IMR-90 (cell line): ENCODE measurements around the gene TUBGCP3. TPM values are rescaled to one million over a fixed set of nuclear protein-coding genes. Genes with fewer than 3 reads are reported as not detected.
"Not testable (repeated sequence)": the region's sequence is repeated elsewhere in the genome, so short reads cannot be mapped to it uniquely, and the experiment has no call there.

Source experiments
- ATAC-seq: fragments of 200-7000 bp; cut with Tn5 transposase; 2 replicates; pipeline ENCODE4 v1.9.1; 2020; ENCODE audit warnings: low read depth, mild to moderate bottlenecking, moderate library complexity
- BruUV-seq: library from RNA; stranded (reverse); fragments of 400-500 nt; replicated peaks from 2 replicates; lab custom pipeline; 2021; lab: Mats Ljungman, UMichigan
- CTCF ChIA-PET: fragments of 300-600 bp; formaldehyde crosslinking; extraction: SDS; loops from one replicate; lab custom pipeline; 2021; ENCODE audit warnings: antibody characterized with exemption; lab: Yijun Ruan, JAX
- POLR2A ChIA-PET: fragments of 300-600 bp; sonication (Branson Sonifier 250); formaldehyde crosslinking; loops from one replicate; lab custom pipeline; 2022; ENCODE audit warnings: antibody characterized with exemption; ENCODE audit not compliant: unreplicated experiment; lab: Charles Lee
- DNase-seq: peaks from one replicate; pipeline ENCODE4 v3.0.0; 2013
- H2AFZ ChIP-seq: replicated peaks from 2 replicates; pipeline ENCODE3; 2013; ENCODE audit warnings: low read length, mild to moderate bottlenecking; ENCODE audit not compliant: poor library complexity
- H2AK5ac ChIP-seq: 2 replicates; pipeline ENCODE4 v1.6.1; 2013; ENCODE audit warnings: low read depth, low read length, inconsistent platforms
- H2AK9ac ChIP-seq: replicated peaks from 2 replicates; pipeline ENCODE3; 2013; ENCODE audit warnings: mild to moderate bottlenecking, low read depth, low read length, moderate library complexity; ENCODE audit not compliant: poor library complexity
- H2BK120ac ChIP-seq: 2 replicates; pipeline ENCODE4 v1.6.1; 2013; ENCODE audit warnings: low read depth, low read length, inconsistent platforms
- H2BK15ac ChIP-seq: 3 replicates; pipeline ENCODE4 v1.6.1; 2013; ENCODE audit warnings: low read depth, low read length, inconsistent platforms
- H2BK20ac ChIP-seq: 2 replicates; pipeline ENCODE4 v1.6.1; 2013; ENCODE audit warnings: low read depth, mild to moderate bottlenecking, inconsistent platforms, low read length, moderate library complexity
- H2BK5ac ChIP-seq: 2 replicates; pipeline ENCODE4 v1.6.1; 2013; ENCODE audit warnings: mild to moderate bottlenecking, low read depth, low read length, inconsistent platforms; ENCODE audit not compliant: poor library complexity, severe bottlenecking
- H3K14ac ChIP-seq: replicated peaks from 2 replicates; pipeline ENCODE4 v1.6.1; 2013; ENCODE audit warnings: low read depth, low read length, inconsistent platforms
- H3K18ac ChIP-seq: 2 replicates; pipeline ENCODE4 v1.6.1; 2013; ENCODE audit warnings: low read depth, low read length, control low read depth
- H3K23ac ChIP-seq: 2 replicates; pipeline ENCODE4 v1.6.1; 2013; ENCODE audit warnings: low read depth, low read length, inconsistent platforms
- H3K27ac ChIP-seq: 2 replicates; pipeline ENCODE4 v1.5.1; 2013; ENCODE audit warnings: mild to moderate bottlenecking, control low read depth, low read length; ENCODE audit not compliant: insufficient read depth
- H3K27me3 ChIP-seq: 2 replicates; pipeline ENCODE4 v1.6.1; 2013; ENCODE audit warnings: low read length; ENCODE audit not compliant: control insufficient read depth, insufficient read depth
- H3K36me3 ChIP-seq: 2 replicates; pipeline ENCODE4 v1.6.1; 2013; ENCODE audit warnings: low read length, mixed read lengths; ENCODE audit not compliant: control insufficient read depth, insufficient read depth
- H3K4ac ChIP-seq: 2 replicates; pipeline ENCODE4 v1.6.1; 2013; ENCODE audit warnings: low read depth, low read length, inconsistent platforms
- H3K4me1 ChIP-seq: 2 replicates; pipeline ENCODE4 v1.6.1; 2013; ENCODE audit warnings: low read length, mixed read lengths; ENCODE audit not compliant: control insufficient read depth, insufficient read depth
- H3K4me2 ChIP-seq: 2 replicates; pipeline ENCODE4 v1.6.1; 2013; ENCODE audit warnings: low read depth, mild to moderate bottlenecking, control low read depth, low read length, moderate library complexity
- H3K4me3 ChIP-seq: 2 replicates; pipeline ENCODE4 v1.5.1; 2013; ENCODE audit warnings: low read depth, mild to moderate bottlenecking, control low read depth, low read length, moderate library complexity; ENCODE audit not compliant: insufficient read depth
- H3K56ac ChIP-seq: 2 replicates; pipeline ENCODE4 v1.6.1; 2013; ENCODE audit warnings: low read length, inconsistent platforms; ENCODE audit not compliant: insufficient read depth; ENCODE audit errors: extremely low read depth
- H3K79me1 ChIP-seq, 2 experiments: 2 replicates each; pipeline ENCODE4 v1.6.1; 2013; ENCODE audit warnings: low read length in 2 of 2, inconsistent platforms in 1 of 2, low read depth in 1 of 2
- H3K9ac ChIP-seq: 2 replicates; pipeline ENCODE4 v1.6.1; 2013; ENCODE audit warnings: low read depth, low read length, control low read depth
- H3K9me1 ChIP-seq: 2 replicates; pipeline ENCODE4 v1.6.1; 2013; ENCODE audit warnings: low read length, inconsistent platforms; ENCODE audit not compliant: insufficient read depth
- H3K9me3 ChIP-seq: 2 replicates; pipeline ENCODE4 v1.6.1; 2013; ENCODE audit warnings: low read length; ENCODE audit not compliant: control insufficient read depth, insufficient read depth
- H4K20me1 ChIP-seq: 2 replicates; pipeline ENCODE4 v1.6.1; 2013; ENCODE audit warnings: low read length, inconsistent platforms; ENCODE audit not compliant: insufficient read depth
- H4K5ac ChIP-seq: 2 replicates; pipeline ENCODE4 v1.6.1; 2013; ENCODE audit warnings: mild to moderate bottlenecking, low read depth, low read length, control low read depth
- H4K8ac ChIP-seq, 2 experiments: 2 replicates each; pipeline ENCODE4 v1.6.1; 2013; ENCODE audit warnings: low read depth in 2 of 2, low read length in 2 of 2, control low read depth in 1 of 2, inconsistent platforms in 1 of 2
- H4K91ac ChIP-seq: 2 replicates; pipeline ENCODE4 v1.6.1; 2013; ENCODE audit warnings: low read depth, low read length, inconsistent platforms; ENCODE audit not compliant: insufficient read depth
- WGBS, 2 experiments: methylation state at CpG; one replicate each; pipeline versions ENCODE4 v1.1.5 to v1.1.7; 2013; ENCODE audit warnings: missing lambda C conversion rate in 2 of 2; ENCODE audit not compliant: insufficient read length in 1 of 2; ENCODE audit errors: extremely low coverage in 2 of 2; 5-methylcytosine and 5-hydroxymethylcytosine counted together
- dilution Hi-C: fragments of 300-500 bp; cut with HindIII; formaldehyde crosslinking; loops from one replicate; pipeline ENCODE4 v1.14.3; 2018; ENCODE audit warnings: low sequenced_read_pairs; ENCODE audit not compliant: unreplicated experiment
- in situ Hi-C: fragments of 300-500 bp; cut with MboI; formaldehyde crosslinking; loops from 3 replicates; pipeline ENCODE4 v1.14.3; 2019; ENCODE audit warnings: low sequenced_read_pairs, inconsistent platforms, mixed read lengths
- intact Hi-C: fragments of 100-400 bp; cut with micrococcal nuclease; formaldehyde crosslinking; loops from 2 replicates; pipeline ENCODE4 v1.10.0; 2022
- polyA plus RNA-seq, 3 experiments: library from polyadenylated mRNA; depleted of rRNA; stranded (reverse); fragments of >200 nt; gene quantifications; 2 replicates each; pipeline ENCODE4 v1.2.3, GENCODE V29; 2012; ENCODE audit warnings: low replicate concordance in 1 of 3
- total RNA-seq: library from RNA; depleted of rRNA; stranded (reverse); fragments of >200 nt; gene quantifications from 2 replicates; pipeline ENCODE4 v1.2.3, GENCODE V29; 2012

Gene TUBGCP3
- total and polyA plus RNA-seq, 2 of the 4 experiments (the other 2 are of a cell fraction) = 16.0 to 17.8 TPM

- H2AFZ ChIP-seq, H3K27ac ChIP-seq, BruUV-seq, dilution Hi-C loops, DNase-seq, H3K18ac ChIP-seq, H4K8ac ChIP-seq, H2BK120ac ChIP-seq, H3K9ac ChIP-seq, H3K27me3 ChIP-seq, H3K4me2 ChIP-seq, H4K91ac ChIP-seq, H3K56ac ChIP-seq, H3K4ac ChIP-seq, H4K5ac ChIP-seq, H2BK20ac ChIP-seq, H4K20me1 ChIP-seq, H2AK9ac ChIP-seq, intact Hi-C loops, H3K9me3 ChIP-seq, H2AK5ac ChIP-seq, H3K23ac ChIP-seq, in situ Hi-C loops, H2BK15ac ChIP-seq, ATAC-seq, H3K4me3 ChIP-seq, H2BK5ac ChIP-seq, H3K14ac ChIP-seq, CTCF ChIA-PET, POLR2A ChIA-PET, H3K4me1 ChIP-seq: not testable (repeated sequence)
- Histone ChIP-seq H3K36me3 (peaks cover 39% of the 10 kb centered on the region), H3K9me1 (peaks cover 12% of the 10 kb centered on the region; the same call in 1 of the 2 replicates), H3K79me1 (peaks cover 9 to 11% of the 10 kb centered on the region in 2 experiments; a peak in 2 of 4 replicates)
- no CpG with 5 or more reads among the region's 5 CpGs for WGBS, 2 experiments
Observed at GRCh38 chr13:112548975-112549374, 39.0 kb downstream of the TUBGCP3 start.
